ENCODE measurements around the gene RASSF8.

The RASSF8 gene, protein sequence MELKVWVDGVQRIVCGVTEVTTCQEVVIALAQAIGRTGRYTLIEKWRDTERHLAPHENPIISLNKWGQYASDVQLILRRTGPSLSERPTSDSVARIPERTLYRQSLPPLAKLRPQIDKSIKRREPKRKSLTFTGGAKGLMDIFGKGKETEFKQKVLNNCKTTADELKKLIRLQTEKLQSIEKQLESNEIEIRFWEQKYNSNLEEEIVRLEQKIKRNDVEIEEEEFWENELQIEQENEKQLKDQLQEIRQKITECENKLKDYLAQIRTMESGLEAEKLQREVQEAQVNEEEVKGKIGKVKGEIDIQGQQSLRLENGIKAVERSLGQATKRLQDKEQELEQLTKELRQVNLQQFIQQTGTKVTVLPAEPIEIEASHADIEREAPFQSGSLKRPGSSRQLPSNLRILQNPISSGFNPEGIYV

DNA sequence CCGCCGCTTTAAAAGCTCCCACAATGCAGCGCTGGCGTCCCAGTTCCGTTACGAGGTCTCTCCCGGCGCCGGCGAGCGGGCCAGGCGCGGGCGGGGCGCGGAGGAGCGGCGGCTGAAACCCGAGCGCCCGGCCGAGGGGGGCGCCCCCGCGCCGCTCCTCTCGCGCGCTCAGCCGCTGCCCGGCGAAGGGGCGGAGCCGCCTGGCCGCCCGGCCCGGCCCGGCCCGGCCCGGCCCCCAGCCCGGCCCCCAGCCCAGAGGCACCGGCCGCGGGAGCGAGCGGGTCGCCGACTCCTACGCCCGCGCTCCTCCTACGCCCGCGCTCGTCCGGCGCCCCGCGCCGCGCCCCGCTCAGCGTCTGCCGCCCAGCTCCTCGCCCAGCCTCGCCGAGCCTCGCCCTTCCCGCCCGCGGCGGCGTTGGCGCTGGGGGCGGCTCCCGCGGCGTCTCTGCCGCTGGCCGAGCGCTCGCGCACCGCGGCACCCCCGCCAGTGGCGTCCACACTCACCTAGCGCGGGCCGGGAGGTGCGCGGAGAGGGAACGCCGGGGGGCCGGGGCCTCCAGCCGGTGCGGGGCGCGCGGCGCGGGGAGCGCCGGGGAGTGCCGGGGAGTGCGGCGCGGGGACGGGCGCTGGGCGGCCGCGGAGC, at the start of gene RASSF8:
TSS of gene RASSF8 (plus strand) at position 255 of the 643 bp plus-strand sequence. CDS start 96,662 bp downstream, outside the sequence.
- in situ Hi-C loops (cut with MboI; ENCODE audit: low sequenced_read_pairs) = no loop called here

DNA sequence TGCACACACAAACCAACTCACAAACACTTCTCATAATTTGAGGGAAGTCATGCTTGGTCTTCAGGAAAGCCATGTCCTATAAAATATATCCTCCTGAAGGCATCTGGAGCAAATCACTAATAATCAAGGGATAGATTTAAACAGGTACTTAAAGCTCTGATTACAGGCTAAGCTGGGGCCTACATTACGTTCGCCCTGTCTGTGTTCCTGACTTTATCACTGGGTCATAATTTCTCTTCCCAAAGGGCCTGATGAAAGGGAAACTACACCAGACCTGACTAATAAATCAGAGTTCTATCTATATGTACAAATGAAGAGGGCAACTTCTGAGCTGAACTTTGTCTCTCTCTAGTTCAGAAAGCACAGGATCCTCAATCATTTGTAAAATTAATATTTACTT, 43.9 kb upstream of the RASSF8 start:
- in situ Hi-C loops (cut with MboI; ENCODE audit: low sequenced_read_pairs) = no loop called here

DNA sequence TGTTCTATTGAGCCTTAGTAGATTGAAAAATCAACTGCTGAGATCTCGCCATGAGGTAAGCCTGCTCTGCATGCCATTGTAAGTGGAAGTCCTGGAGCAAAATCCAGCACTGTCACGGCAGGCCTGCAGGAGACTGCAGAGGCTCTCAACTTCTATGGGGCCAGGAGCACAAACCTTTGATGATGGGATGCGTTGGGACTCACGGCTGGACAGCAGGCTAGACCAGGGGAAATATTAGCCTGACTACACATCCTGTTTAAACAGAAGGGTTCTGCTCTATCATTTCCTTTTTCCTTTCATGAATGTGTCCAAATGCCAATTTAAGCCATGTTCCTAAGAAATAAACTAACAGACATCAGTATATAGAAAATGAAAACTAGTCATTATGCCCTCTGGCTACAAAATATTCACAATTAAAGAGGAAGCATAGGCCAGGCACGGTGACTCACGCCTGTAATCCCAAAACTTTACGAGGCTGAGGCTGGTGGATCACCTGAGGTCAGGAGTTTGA, 33.9 kb upstream of the RASSF8 start:
- in situ Hi-C loops (cut with MboI; ENCODE audit: low sequenced_read_pairs) = no loop called here

DNA sequence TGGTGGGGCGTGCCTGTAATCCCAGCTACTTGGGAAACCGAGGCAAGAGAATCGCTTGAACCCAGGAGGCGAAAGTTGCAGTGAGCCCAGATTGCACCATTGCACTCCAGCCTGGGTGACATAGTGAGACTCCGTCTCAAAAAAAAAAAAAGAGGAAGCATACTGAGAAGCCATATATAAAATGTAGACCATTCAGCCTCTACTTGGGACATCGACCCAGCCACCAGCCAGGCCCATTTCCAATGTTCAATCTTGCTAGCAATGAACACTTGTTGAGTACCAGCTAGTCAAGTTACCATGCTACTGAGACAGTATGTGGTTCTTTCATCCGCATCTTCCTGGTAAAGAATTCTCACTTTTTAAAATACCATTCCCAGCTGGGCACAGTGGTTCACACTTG, 33.4 kb upstream of the RASSF8 start:
- in situ Hi-C loops (cut with MboI; ENCODE audit: low sequenced_read_pairs) = no loop called here

DNA sequence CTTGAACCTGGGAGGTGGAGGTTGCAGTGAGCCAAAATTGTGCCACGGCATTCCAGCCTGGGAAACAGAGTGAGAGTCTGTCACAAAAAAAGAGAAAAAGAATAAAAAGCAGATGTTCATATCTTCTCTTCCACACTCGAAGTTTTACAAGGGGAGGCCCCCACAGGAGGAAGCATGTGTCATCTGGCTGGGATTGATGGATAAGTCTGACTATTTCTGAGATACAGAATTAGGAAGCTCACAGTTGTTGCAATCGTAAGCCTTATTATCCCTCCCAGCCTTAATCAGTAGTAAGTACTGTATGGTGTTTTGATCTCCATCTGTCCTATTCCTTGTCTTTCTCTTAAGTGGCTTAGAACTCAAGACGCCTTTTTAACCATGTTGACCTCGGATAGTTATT, 31.9 kb upstream of the RASSF8 start:
- in situ Hi-C loops (cut with MboI; ENCODE audit: low sequenced_read_pairs) = no loop called here

DNA sequence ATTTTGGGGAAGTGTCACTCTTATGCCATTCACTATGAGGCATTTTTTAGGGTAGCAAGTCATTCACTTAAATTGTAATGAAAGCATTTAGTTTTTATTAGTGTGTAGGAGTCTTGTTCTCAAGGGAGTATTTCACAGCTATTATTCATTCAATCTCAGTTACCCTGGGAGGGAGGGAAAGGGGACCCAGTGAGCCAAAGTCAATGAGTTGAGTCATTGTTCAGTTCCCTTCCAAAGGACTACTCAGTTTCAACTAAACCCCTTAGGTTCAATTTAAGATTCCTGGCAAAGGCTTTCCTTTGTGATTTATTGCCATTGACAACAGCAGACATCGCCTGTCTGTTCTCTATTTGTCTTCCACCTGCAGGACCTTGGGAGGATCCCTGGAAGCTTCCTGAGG, 29.3 kb upstream of the RASSF8 start:
- in situ Hi-C loops (cut with MboI; ENCODE audit: low sequenced_read_pairs) = no loop called here

DNA sequence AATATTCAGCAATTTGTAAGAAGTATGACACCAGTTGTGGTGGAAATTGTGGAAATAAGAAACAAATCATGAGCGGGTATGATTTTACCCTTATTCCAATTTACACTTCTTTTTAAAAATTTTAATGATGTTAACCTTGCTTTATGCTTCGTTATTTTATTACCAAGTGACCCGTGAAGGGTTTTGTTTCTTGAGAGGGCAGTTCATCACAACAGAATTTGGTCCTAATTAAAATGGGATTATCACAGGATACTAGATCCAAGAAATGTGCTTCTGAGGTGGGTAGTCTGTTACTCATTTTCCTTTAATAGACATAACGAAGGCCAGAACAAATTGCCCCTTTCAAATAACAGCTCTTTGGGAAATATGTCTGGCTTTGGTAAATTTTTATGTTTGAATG, 25.5 kb upstream of the RASSF8 start:
- in situ Hi-C loops (cut with MboI; ENCODE audit: low sequenced_read_pairs) = no loop called here

DNA sequence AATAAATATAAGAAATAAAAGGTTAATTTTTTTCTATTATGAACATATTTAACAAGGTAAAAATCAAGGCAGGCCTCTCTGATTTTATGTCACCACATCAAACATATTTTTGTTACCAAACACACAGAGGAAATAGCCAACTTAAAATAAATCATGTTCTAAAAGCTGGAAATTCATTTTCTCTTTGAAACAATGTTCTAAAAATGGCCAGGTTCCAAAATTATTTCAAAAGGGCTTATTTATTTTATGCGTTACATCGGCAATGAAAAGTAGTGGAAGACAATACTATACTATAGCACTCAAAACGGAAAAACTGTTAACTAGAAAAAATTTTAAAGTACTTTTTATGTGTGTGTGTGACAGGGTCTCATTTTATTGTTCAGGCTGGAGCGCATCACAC, 24.0 kb upstream of the RASSF8 start:
- in situ Hi-C loops (cut with MboI; ENCODE audit: low sequenced_read_pairs) = no loop called here

DNA sequence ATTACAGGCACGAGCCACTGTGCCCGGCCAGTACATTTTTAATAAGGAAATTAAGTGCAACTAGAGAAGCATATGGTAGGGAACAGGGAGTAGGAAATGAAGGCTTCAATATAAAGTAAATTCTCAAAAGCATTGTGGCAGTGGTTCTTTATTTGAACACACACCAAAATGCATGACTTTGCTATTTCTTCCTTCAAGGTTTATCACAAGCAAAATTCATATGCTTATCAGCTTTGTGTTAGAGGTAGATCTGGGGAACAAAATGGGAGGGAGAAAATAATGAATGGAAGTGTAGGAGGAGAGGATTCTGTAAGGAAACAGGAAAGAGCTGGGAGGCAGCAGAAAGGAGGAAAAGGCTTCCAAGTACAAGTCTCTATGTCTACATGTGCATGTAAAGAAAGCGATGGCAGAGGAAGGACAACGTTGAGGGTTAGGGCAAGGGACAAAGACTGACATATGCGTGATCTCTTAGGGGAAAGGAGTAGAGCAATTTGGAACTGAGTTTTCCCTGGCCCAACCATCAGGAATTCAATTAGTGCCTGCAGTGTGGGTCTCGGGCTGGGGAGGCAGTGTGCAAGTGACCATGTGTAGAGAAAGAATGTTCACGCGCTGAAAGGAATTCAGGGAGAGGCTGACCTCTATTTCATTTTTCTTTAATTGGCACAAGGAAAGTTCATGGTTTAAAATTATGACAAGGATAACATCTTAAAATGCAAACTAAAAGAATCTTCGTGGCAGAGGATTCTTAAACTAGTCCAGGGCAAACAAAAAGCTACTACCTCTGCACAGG, 22.9 kb upstream of the RASSF8 start:
- in situ Hi-C loops (cut with MboI; ENCODE audit: low sequenced_read_pairs) = no loop called here

DNA sequence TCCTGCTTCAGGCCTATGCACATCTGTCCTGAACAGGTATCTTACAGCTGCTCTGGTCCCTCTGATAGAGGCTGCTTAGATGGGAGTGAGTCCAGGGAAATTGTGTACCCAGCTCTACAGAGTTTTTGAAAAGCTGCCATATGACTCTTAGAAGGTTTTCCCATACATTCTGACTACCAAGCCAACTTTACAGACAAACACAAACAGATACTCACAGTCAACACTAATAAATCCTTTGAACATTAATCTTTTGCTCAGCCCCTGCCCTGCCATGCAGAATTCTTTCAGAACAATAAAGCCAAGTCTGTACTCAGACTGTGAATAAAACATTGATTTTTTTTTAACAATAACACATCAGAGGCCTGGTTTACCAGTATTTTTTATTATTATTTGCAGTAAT, 21.4 kb upstream of the RASSF8 start:
- in situ Hi-C loops (cut with MboI; ENCODE audit: low sequenced_read_pairs) = no loop called here

DNA sequence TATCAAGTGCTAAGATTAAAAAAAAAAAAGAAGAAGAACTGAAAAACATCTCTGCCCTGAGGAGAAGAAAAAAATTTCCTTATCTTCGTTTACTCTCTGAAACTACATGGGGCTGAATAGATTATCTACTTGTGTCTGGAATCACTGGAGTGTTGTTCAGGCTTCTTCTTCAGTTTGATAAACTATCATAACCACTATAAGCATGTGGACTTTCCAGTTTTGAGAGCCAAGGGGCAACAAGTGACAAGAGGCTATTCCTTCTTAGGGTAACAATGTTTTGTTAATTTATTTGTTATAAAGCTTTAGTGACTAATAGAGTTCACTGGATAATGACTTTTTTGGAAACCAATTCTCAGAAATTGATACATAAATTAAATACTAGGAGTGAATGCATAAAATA, 19.9 kb upstream of the RASSF8 start:
- in situ Hi-C loops (cut with MboI; ENCODE audit: low sequenced_read_pairs) = no loop called here

DNA sequence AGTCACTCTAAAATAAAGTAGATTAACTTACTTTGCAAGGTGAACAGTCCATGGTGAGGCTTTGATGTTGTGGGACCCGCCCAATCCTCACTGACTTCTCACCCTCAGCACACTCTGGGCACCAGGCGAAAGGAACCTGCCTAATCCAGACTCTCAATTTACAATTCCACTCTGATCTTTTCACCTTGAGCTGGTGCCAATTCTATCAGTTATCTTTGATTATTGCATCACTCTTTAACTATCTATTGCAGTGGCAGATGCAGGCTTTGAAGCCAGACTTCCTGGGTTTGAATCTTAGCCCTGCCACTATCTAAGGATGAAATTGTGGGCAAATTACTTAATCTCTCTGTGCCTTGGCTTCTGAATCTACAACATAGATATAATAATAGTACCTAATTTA, 18.9 kb upstream of the RASSF8 start:
- in situ Hi-C loops (cut with MboI; ENCODE audit: low sequenced_read_pairs) = no loop called here

DNA sequence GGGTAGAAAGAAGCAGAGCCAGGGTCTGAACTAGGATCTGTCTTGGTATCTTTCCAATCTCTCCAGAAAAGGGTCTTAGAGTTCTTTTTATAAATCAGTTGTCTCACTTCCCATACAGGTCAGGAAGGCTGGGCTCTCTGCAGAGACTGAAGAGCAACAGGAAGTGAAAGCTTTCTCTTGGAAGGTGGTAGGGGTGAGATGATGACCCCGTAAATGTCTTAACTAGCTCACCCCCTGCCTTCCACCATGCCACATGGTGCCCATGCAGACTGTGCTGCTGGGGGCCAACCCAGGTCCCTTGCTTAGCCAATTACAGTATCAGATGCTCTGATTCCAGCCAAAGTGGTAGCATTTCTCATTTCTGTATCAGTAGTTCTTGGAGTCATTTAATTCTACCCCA, 17.6 kb upstream of the RASSF8 start:
- in situ Hi-C loops (cut with MboI; ENCODE audit: low sequenced_read_pairs) = no loop called here

DNA sequence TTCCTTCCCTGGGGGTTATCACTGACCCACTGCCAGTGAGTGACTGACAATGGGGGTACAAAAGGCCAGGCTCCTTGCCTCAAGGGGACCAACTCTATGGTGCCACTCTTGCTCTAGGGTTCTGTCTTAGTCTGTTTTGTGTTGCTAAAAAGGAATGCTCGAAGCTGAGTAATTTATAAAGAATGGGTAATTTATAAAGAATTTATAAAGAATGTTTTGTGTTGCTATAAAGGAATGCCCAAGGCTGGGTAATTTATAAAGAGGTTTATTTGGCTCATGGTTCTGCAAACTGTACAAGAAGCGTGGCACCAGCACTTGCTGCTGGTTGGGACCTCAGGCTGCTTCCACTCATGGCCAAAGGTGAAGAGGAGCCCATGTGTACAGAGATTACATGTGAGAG, 15.8 kb upstream of the RASSF8 start:
- in situ Hi-C loops (cut with MboI; ENCODE audit: low sequenced_read_pairs) = no loop called here

DNA sequence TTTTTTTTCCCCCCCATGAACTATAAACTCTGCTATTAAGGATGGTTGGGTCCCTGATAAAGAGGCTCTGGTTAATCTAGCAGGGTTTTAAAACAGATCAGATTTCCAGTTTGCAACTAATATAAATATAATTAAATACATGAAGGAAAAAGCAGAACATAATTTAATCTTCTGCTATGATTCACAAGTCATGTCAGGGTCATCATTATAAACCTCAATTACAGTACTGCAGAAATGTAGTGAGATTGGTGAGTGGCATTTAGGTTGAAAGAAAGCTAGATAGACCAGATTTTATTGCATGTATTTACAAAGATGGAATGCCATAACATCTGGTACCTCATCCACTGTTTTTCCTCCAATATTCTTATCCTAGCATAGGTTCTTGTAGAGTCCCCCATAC, 14.5 kb upstream of the RASSF8 start:
- in situ Hi-C loops (cut with MboI; ENCODE audit: low sequenced_read_pairs) = no loop called here

DNA sequence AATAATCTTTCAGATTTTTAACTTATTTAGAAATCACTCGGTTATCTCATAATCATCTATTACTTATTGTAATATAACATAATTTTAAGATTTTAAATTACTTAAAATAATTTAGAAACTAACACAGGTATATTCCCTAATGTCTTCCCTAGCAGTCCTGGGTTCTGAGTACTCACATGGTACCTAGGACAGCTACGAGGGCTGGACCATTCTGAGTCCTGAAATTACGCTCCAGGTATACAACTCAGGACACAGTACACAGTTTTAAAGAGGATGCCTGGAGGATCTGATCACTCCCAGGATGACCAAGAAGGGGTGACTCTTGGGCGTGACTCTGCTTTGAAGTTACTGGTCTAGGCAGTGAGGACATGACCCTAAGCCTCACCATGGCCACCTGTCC, 9.1 kb upstream of the RASSF8 start:
- in situ Hi-C loops (cut with MboI; ENCODE audit: low sequenced_read_pairs) = no loop called here

DNA sequence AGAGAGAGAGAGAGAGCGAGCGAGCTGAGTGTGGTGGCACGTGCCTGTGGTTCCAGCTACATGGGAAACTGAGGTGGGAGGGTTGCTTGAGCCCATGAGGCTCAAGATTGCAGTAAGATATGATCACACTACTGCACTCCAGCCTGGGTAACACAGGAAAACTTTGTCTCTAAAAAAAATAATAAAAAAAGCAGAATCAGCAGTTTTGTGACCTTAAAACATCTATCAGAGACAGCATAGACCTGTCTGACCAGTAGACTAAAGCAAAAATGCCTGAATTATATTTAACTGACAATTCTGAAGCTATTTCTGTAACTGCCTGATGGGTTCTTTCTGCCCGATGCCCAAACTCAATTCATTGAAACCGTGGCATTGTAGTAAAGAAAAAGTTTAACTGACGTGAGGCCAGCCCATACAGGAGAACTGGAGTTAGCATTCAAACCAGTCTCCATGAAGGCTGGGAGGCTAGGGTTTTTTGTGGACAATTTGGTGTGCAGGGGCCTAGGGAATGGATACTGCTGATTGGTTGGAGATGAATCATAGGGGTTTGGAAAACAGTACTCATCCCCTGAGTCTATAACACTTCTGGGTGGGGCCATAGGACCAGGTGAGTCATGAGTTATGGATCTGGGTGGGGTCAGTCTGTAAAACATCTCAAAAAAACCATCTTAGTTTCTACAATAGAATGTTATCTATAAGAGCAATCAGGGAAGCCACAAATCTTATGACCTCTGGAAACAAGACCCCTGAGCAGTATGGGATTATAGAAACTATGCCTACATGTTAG, 8.0 kb upstream of the RASSF8 start:
- in situ Hi-C loops (cut with MboI; ENCODE audit: low sequenced_read_pairs) = no loop called here

DNA sequence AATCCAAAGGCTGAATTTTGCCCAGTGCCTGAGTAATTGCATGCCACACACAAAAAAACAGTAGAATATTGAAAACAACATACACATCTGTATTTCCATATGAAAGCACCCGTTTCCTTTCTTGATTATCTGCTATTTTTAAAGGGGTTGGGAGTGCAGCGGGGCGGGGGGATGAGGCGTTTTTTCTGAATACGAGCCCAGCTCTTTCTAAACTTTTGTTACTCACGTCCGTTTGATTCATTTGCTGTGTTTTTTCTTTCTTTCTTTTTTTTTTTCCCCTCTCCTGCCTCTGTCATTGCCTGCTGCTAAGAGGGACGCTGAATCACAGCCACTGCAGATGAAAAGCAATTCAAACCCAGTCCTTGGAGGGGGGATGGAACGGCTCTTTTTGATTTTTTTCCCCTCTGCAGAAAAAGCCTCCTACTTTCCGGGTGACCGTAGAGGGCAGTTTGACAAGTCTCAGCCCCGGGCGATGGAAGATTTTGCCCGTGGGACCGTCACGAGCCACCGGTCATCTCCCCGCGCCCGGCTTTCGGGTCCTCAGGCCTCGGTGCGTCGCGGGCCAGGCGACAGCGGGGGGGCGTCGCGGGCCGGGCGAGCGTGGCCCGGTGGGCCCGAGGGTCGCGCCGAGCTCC, 572 bp upstream of the RASSF8 start:
- in situ Hi-C loops (cut with MboI; ENCODE audit: low sequenced_read_pairs) = no loop called here

DNA sequence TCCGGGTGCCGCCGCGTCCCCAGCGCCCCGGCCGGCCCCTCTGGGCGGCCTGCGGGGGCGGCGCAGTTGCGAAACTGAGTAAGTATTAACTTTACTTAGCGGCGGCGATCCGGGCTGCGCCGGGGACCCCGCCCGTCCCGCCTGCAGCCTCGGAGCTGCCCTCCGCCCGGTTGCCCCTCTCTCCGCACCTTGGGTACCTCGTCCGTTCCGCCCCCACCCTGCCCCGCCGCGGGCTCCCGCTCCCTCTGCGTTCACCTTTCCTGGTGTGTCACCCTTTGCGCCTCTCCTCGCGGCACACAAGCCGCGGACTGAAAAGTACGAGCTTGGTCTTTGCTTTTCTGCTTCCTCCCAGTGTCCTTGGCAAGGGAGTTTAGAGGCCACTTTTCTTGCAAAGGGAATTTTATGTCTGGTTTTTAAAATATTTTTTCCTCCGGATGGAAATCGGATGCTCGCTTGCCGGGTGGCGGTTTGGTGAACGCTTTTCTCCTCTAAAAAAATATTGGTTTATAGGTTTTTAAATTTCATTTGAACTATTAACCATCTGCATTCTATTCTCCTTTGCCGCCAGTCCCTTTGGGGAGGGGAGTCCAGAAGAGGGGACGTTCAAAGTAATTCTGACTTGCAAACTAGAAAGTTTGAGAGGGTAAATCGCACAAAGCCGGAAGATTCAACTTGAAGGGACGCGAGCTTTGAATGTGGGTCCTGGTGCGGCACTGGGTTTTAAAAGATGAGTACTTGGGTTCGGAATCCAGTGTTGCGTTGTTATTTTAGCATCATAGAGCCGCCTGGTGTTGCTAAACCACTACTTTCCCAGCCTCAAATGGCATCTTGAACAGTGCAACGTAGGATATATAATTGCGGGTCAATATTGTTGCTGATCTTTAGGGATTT, 834 bp downstream of the RASSF8 start:
- in situ Hi-C loops (cut with MboI; ENCODE audit: low sequenced_read_pairs) = no loop called here

All from HL-60/S4 (cell line).